Measurements from ENCODE around the gene PKP2. TPM values are rescaled to one million over a fixed set of nuclear protein-coding genes. Genes with fewer than 3 reads are reported as not detected.

The PKP2 gene
- total RNA-seq, 1 donor from 2014 or later = 16.2 TPM

DNA sequence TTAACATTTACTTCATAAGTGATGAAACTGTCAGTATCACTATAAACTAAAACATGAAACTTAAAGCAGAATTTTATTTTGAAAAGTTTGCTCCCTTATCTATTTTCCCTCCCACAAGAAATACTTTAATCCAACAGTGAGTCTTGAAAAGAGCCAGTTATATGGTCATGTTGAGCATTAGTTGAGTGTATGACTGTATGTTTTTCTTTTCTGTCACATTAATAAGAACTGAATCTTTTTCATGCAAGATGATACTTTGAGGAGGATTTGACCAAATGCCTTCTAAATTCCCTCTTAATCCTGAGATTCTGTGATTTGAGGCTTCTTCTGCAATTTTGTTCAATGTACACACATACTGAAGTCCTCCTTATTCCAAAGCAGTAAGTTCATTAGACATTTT lies 107.1 kb downstream of the PKP2 start:
- intact Hi-C loops (cut with DNase I) = no loop called here
- no peak overlapping the region for H3K4me3 ChIP-seq
- H3K27me3 ChIP-seq = no peaks in the 10 kb centered on the region
- H3K9me3 ChIP-seq = no peaks in the 10 kb centered on the region
- no peak for DNase-seq (ENCODE audit: extremely low spot score in 2 of 2)
- no peak overlapping the region for H3K27ac ChIP-seq
- TF ChIP-seq POLR2AphosphoS5 (IDR thresholded peaks at IDR 0.05; ENCODE audit: insufficient read depth in 1 of 2, low read depth in 1 of 2) = no peak
- TF ChIP-seq, protein P1, sequence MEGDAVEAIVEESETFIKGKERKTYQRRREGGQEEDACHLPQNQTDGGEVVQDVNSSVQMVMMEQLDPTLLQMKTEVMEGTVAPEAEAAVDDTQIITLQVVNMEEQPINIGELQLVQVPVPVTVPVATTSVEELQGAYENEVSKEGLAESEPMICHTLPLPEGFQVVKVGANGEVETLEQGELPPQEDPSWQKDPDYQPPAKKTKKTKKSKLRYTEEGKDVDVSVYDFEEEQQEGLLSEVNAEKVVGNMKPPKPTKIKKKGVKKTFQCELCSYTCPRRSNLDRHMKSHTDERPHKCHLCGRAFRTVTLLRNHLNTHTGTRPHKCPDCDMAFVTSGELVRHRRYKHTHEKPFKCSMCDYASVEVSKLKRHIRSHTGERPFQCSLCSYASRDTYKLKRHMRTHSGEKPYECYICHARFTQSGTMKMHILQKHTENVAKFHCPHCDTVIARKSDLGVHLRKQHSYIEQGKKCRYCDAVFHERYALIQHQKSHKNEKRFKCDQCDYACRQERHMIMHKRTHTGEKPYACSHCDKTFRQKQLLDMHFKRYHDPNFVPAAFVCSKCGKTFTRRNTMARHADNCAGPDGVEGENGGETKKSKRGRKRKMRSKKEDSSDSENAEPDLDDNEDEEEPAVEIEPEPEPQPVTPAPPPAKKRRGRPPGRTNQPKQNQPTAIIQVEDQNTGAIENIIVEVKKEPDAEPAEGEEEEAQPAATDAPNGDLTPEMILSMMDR (IDR thresholded peaks at IDR 0.05) = no peak
- TF ChIP-seq POLR2A (IDR thresholded peaks at IDR 0.05) = no peak
- no peaks in the 10 kb centered on the region for H3K36me3 ChIP-seq
- H3K4me1 ChIP-seq = no peaks in the 10 kb centered on the region

DNA sequence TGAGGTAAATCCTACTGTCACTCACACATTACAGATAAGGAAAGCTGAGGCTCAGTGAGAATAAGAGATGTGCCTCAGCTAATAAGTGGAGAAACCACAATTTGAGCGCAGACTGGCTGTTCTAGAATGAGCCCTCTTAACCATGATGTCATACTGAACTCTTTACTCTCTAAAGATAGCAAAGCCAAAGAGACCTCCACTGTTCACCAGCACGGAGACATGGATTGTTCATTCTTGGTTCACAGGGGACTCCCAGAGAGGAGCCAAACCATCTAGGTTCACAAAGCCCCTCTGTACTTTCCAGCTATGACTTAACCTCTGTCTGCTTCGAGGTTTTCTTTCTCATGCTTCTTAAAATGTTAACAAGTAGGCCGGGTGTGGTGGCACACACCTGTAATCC lies 108.2 kb downstream of the PKP2 start:
- Histone ChIP-seq H3K27me3 (no peaks in the 10 kb centered on the region), H3K27ac (no peak overlapping the region), H3K4me1 (no peaks in the 10 kb centered on the region), H3K9me3 (no peaks in the 10 kb centered on the region), H3K4me3 (no peak overlapping the region), H3K36me3 (no peaks in the 10 kb centered on the region)
- intact Hi-C loops (cut with DNase I) = no loop called here
- TF ChIP-seq, protein P1 (IDR thresholded peaks at IDR 0.05) = no peak
- TF ChIP-seq POLR2A (IDR thresholded peaks at IDR 0.05) (no peak), POLR2AphosphoS5 (IDR thresholded peaks at IDR 0.05; ENCODE audit: insufficient read depth in 1 of 2, low read depth in 1 of 2) (no peak)
- no peak for DNase-seq (ENCODE audit: extremely low spot score in 2 of 2)

DNA sequence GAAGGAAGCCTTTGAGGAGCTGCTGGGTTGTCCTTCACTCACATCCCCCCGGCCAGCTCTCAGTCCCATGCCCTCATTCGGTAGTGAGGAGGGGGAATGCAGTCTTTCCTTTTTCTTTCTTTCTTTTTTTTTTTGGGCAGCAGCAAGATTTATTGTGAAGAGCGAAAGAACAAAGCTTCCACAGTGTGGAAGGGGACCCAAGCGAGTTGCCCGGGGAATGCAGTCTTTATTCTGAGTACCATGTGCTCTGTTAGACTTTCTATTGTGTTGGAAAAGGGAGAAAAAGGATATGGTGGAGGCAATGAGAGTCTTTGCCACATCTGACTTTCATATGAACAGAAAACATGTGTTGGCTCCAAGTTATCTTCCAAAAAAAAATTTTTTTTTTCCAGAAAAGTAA lies 111.0 kb downstream of the PKP2 start:
- DNase-seq (ENCODE audit: extremely low spot score in 2 of 2) = no peak
- H3K36me3 ChIP-seq = no peaks in the 10 kb centered on the region
- no peaks in the 10 kb centered on the region for H3K27me3 ChIP-seq
- intact Hi-C loops (cut with DNase I) = no loop called here
- H3K9me3 ChIP-seq = no peaks in the 10 kb centered on the region
- no peak overlapping the region for H3K27ac ChIP-seq
- no peak for TF ChIP-seq POLR2AphosphoS5 (IDR thresholded peaks at IDR 0.05; ENCODE audit: insufficient read depth in 1 of 2, low read depth in 1 of 2)
- no peak for TF ChIP-seq POLR2A (IDR thresholded peaks at IDR 0.05)
- TF ChIP-seq, protein P1 (IDR thresholded peaks at IDR 0.05) = no peak
- no peak overlapping the region for H3K4me3 ChIP-seq
- H3K4me1 ChIP-seq = no peaks in the 10 kb centered on the region

DNA sequence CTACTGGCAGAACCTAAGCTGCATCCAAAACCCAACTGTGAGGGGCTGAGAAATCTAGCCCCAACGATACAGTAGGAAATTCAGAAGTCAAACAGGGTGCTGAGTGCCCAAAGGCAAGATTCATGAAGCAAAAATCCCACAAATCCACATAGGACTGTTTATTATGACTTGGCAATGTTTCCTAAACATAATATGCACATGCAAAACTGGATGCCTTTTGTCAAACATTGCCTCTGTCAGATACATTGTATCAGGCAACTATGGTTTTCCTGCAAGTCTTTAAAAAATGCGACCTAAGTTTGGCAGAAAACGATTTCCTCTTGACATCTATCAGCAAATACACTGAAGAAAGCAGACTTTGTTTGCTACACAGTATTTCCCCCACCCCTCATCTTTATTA lies 113.5 kb downstream of the PKP2 start:
- intact Hi-C loops (cut with DNase I) = no loop called here

GRCh38 chr12:32780071-32780470 lies 116.5 kb downstream of the PKP2 start:
- Histone ChIP-seq H3K27me3 (no peaks in the 10 kb centered on the region), H3K4me3 (no peak overlapping the region), H3K36me3 (no peaks in the 10 kb centered on the region), H3K27ac (no peak overlapping the region), H3K9me3 (no peaks in the 10 kb centered on the region), H3K4me1 (no peaks in the 10 kb centered on the region)
- intact Hi-C loops (cut with DNase I) = no loop called here
- TF ChIP-seq, protein P1 (IDR thresholded peaks at IDR 0.05) = no peak
- TF ChIP-seq POLR2A (IDR thresholded peaks at IDR 0.05) (no peak), POLR2AphosphoS5 (IDR thresholded peaks at IDR 0.05; ENCODE audit: insufficient read depth in 1 of 2, low read depth in 1 of 2) (no peak)
- DNase-seq (ENCODE audit: extremely low spot score in 2 of 2) = no peak

More for the DNA sequence above, 113.5 kb downstream of the PKP2 start:
- H3K36me3 ChIP-seq = no peaks in the 10 kb centered on the region
- no peaks in the 10 kb centered on the region for H3K4me1 ChIP-seq
- no peaks in the 10 kb centered on the region for H3K9me3 ChIP-seq
- no peak for DNase-seq (ENCODE audit: extremely low spot score in 2 of 2)
- TF ChIP-seq, protein P1 (IDR thresholded peaks at IDR 0.05) = no peak
- TF ChIP-seq POLR2A (IDR thresholded peaks at IDR 0.05) (no peak), POLR2AphosphoS5 (IDR thresholded peaks at IDR 0.05; ENCODE audit: insufficient read depth in 1 of 2, low read depth in 1 of 2) (no peak)
- no peaks in the 10 kb centered on the region for H3K27me3 ChIP-seq
- H3K4me3 ChIP-seq = no peak overlapping the region
- H3K27ac ChIP-seq = no peak overlapping the region

Data from vagina (tissue), 2 donors.